Neutrophil (primary cell): ENCODE data around the gene SOX15.
A peak's percentile ranks its signal among the peaks of the same experiment; 100 is the strongest.

ENCODE experiments used
- H3K27ac ChIP-seq: fragments of 200-600 bp; sonication (generic); 2 replicates; pipeline ENCODE4 v1.5.1; 2016; ENCODE audit warnings: mild to moderate bottlenecking, moderate library complexity
- H3K27me3 ChIP-seq: fragments of 200-600 bp; sonication (generic); 2 replicates; pipeline ENCODE4 v1.6.0; 2016; ENCODE audit warnings: mild to moderate bottlenecking
- H3K36me3 ChIP-seq: fragments of 200-600 bp; sonication (generic); 2 replicates; pipeline ENCODE4 v1.5.1; 2017
- H3K4me1 ChIP-seq, 2 experiments: fragments of 200-600 bp in 1 of 2; sonication (generic) in 1 of 2; 1 replicate in 1 of 2; 2 replicates in 1 of 2; pipeline versions ENCODE4 v1.5.1 to v1.6.1; 2013 to 2016; ENCODE audit warnings: low read depth in 1 of 2, low read length in 1 of 2, mild to moderate bottlenecking in 1 of 2, moderate library complexity in 1 of 2; ENCODE audit not compliant: control insufficient read depth in 1 of 2, insufficient read depth in 1 of 2
- H3K4me3 ChIP-seq, 2 experiments: fragments of 200-600 bp in 1 of 2; sonication (generic) in 1 of 2; 1 replicate in 1 of 2; 2 replicates in 1 of 2; pipeline ENCODE4 v1.5.1; 2013 to 2016; ENCODE audit warnings: low read depth in 1 of 2, low read length in 1 of 2, mild to moderate bottlenecking in 1 of 2, moderate library complexity in 1 of 2
- H3K9me3 ChIP-seq: fragments of 200-600 bp; sonication (generic); 2 replicates; pipeline ENCODE4 v1.5.1; 2016
- CTCF ChIP-seq: fragments of 200-600 bp; sonication (generic); IDR thresholded peaks from 2 replicates; pipeline ENCODE4 v1.5.1; 2016; ENCODE audit warnings: antibody characterized with exemption

The SOX15 gene

GRCh38 chr17:7588553-7589203, 1.2 kb downstream of the SOX15 start:
- no peaks in the 10 kb centered on the region for H3K27me3 ChIP-seq
- H3K4me3 ChIP-seq = no peak overlapping the region
- peaks cover 16 to 26% of the 10 kb centered on the region in 2 experiments for H3K4me1 ChIP-seq
- H3K36me3 ChIP-seq = peaks cover 58% of the 10 kb centered on the region
- H3K27ac ChIP-seq = peak overlapping the region; percentile 12
- no peaks in the 10 kb centered on the region for H3K9me3 ChIP-seq
- no peak for TF ChIP-seq CTCF

- Histone ChIP-seq H3K27ac (peak overlapping the region; percentile 18), H3K4me3 (no peak overlapping the region)
These were observed 2.3 kb downstream of the SOX15 start for GRCh38 chr17:7587420-7588151.

GRCh38 chr17:7586673-7587419, 3.0 kb downstream of the SOX15 start:
- peaks cover 40% of the 10 kb centered on the region for H3K36me3 ChIP-seq
- peaks cover 34 to 42% of the 10 kb centered on the region in 2 experiments for H3K4me1 ChIP-seq
- no peak overlapping the region for H3K27ac ChIP-seq
- TF ChIP-seq CTCF = no peak
- H3K9me3 ChIP-seq = no peaks in the 10 kb centered on the region
- H3K4me3 ChIP-seq = no peak overlapping the region
- no peaks in the 10 kb centered on the region for H3K27me3 ChIP-seq

More at GRCh38 chr17:7587420-7588151, 2.3 kb downstream of the SOX15 start:
- Histone ChIP-seq H3K4me1 (peaks cover 27 to 35% of the 10 kb centered on the region in 2 experiments), H3K36me3 (peaks cover 47% of the 10 kb centered on the region), H3K27me3 (no peaks in the 10 kb centered on the region), H3K9me3 (no peaks in the 10 kb centered on the region)
- TF ChIP-seq CTCF = no peak

- Histone ChIP-seq H3K27ac (peak within 1 kb of the TSS; percentile 92), H3K4me1 (peaks cover 59 to 71% of the 10 kb centered on the region in 2 experiments), H3K27me3 (no peaks in the 10 kb centered on the region), H3K4me3 (peak within 1 kb of the TSS; percentile 72 to 95), H3K9me3 (no peaks in the 10 kb centered on the region), H3K36me3 (peaks cover 23% of the 10 kb centered on the region)
- no peak for TF ChIP-seq CTCF
These were observed 6.4 kb downstream of the SOX15 start, which contains the start of gene MPDU1 for GRCh38 chr17:7583253-7584109. MPDU1 (plus strand) TSS chr17:7583852; CDS start chr17:7583863, 11 bp downstream.
